Mesenchymal stem cell (in vitro differentiated cells and primary cell): ENCODE data around the gene GABBR2.

Experiments used
- DNase-seq: peaks from one replicate; pipeline ENCODE4 v3.0.0-alpha.2; 2013
- H2AFZ ChIP-seq: one replicate; pipeline ENCODE4 v1.6.1; 2013; ENCODE audit warnings: low read depth, mild to moderate bottlenecking, control low read depth, inconsistent platforms, low read length, moderate library complexity
- H2AK5ac ChIP-seq: 2 replicates; pipeline ENCODE4 v1.6.1; 2013; ENCODE audit warnings: low read length, moderate library complexity, mild to moderate bottlenecking, inconsistent platforms; ENCODE audit not compliant: severe bottlenecking
- H2BK120ac ChIP-seq: one replicate; pipeline ENCODE4 v1.6.1; 2013; ENCODE audit warnings: low read depth, mild to moderate bottlenecking, inconsistent platforms, low read length, moderate library complexity
- H2BK12ac ChIP-seq, 2 experiments: one replicate each; pipeline ENCODE4 v1.6.1; 2013; ENCODE audit warnings: inconsistent platforms in 2 of 2, low read length in 2 of 2, mild to moderate bottlenecking in 2 of 2, moderate library complexity in 2 of 2, control low read depth in 1 of 2
- H2BK15ac ChIP-seq: one replicate; pipeline ENCODE4 v1.6.1; 2013; ENCODE audit warnings: mild to moderate bottlenecking, low read depth, inconsistent platforms; ENCODE audit not compliant: poor library complexity, severe bottlenecking
- H2BK5ac ChIP-seq: 2 replicates; pipeline ENCODE4 v1.6.1; 2013; ENCODE audit warnings: low read depth, mild to moderate bottlenecking, low read length, control low read depth, inconsistent platforms; ENCODE audit not compliant: poor library complexity, severe bottlenecking
- H3K14ac ChIP-seq, 2 experiments: one replicate each; pipeline ENCODE4 v1.6.1; 2013; ENCODE audit warnings: inconsistent platforms in 2 of 2, low read length in 2 of 2, control low read depth in 1 of 2, mild to moderate bottlenecking in 1 of 2, moderate library complexity in 1 of 2
- H3K18ac ChIP-seq, 2 experiments: one replicate each; pipeline ENCODE4 v1.6.1; 2013; ENCODE audit warnings: inconsistent platforms in 2 of 2, low read length in 2 of 2, control low read depth in 1 of 2, low read depth in 1 of 2, mild to moderate bottlenecking in 1 of 2
- H3K23ac ChIP-seq, 2 experiments: one replicate each; pipeline ENCODE4 v1.6.1; 2013; ENCODE audit warnings: inconsistent platforms in 2 of 2, low read length in 2 of 2, mild to moderate bottlenecking in 2 of 2, moderate library complexity in 2 of 2, control low read depth in 1 of 2
- H3K27ac ChIP-seq: 2 replicates; pipeline ENCODE4 v1.5.1; 2013; ENCODE audit warnings: mild to moderate bottlenecking, moderate library complexity, low read length, control low read depth, inconsistent platforms; ENCODE audit not compliant: poor library complexity, severe bottlenecking
- H3K27me3 ChIP-seq, 2 experiments: 2 replicates each; pipeline versions ENCODE4 v1.6.1 to v1.7.0; 2013; ENCODE audit warnings: low read length in 2 of 2, mild to moderate bottlenecking in 2 of 2, moderate library complexity in 2 of 2, control low read depth in 1 of 2, inconsistent platforms in 1 of 2; ENCODE audit not compliant: control insufficient read depth in 1 of 2, insufficient read depth in 1 of 2
- H3K36me3 ChIP-seq, 2 experiments: 2 replicates each; pipeline versions ENCODE4 v1.6.1 to v1.7.0; 2013; ENCODE audit warnings: low read length in 2 of 2, control low read depth in 1 of 2, inconsistent platforms in 1 of 2, low read depth in 1 of 2, mild to moderate bottlenecking in 1 of 2; ENCODE audit not compliant: insufficient read depth in 2 of 2, control insufficient read depth in 1 of 2
- H3K4ac ChIP-seq, 2 experiments: one replicate each; pipeline ENCODE4 v1.6.1; 2013; ENCODE audit warnings: inconsistent platforms in 2 of 2, low read length in 2 of 2, mild to moderate bottlenecking in 2 of 2, moderate library complexity in 2 of 2, control low read depth in 1 of 2, low read depth in 1 of 2
- H3K4me1 ChIP-seq: 2 replicates; pipeline ENCODE4 v1.6.1; 2013; ENCODE audit warnings: low read depth, low read length, control low read depth; ENCODE audit not compliant: control insufficient read depth, insufficient read depth
- H3K4me2 ChIP-seq: 2 replicates; pipeline ENCODE4 v1.6.1; 2013; ENCODE audit warnings: low read length, mild to moderate bottlenecking, inconsistent platforms; ENCODE audit not compliant: poor library complexity, severe bottlenecking
- H3K4me3 ChIP-seq, 2 experiments: 2 replicates each; pipeline versions ENCODE4 v1.5.1 to v1.7.0; 2013; ENCODE audit warnings: low read length in 2 of 2, mild to moderate bottlenecking in 2 of 2, control low read depth in 1 of 2, low read depth in 1 of 2; ENCODE audit not compliant: insufficient read depth in 1 of 2
- H3K79me1 ChIP-seq: replicated peaks from 2 replicates; pipeline ENCODE4 v1.6.1; 2013; ENCODE audit warnings: mild to moderate bottlenecking, control low read depth, low read length, inconsistent platforms; ENCODE audit not compliant: poor library complexity, severe bottlenecking
- H3K9ac ChIP-seq: 2 replicates; pipeline ENCODE4 v1.7.0; 2013; ENCODE audit warnings: mild to moderate bottlenecking, low read length, moderate library complexity
- H3K9me3 ChIP-seq: 2 replicates; pipeline ENCODE4 v1.7.0; 2013; ENCODE audit warnings: mild to moderate bottlenecking, low read length; ENCODE audit not compliant: control insufficient read depth
- H4K8ac ChIP-seq: one replicate; pipeline ENCODE4 v1.6.1; 2013; ENCODE audit warnings: inconsistent platforms, mild to moderate bottlenecking, low read length, moderate library complexity
- H4K91ac ChIP-seq: one replicate; pipeline ENCODE4 v1.6.1; 2013; ENCODE audit warnings: mild to moderate bottlenecking, low read length, inconsistent platforms
- WGBS: methylation state at CpG from one replicate; pipeline ENCODE4 v1.1.7; 2013; ENCODE audit warnings: mixed read lengths; 5-methylcytosine and 5-hydroxymethylcytosine counted together

The GABBR2 gene

DNA sequence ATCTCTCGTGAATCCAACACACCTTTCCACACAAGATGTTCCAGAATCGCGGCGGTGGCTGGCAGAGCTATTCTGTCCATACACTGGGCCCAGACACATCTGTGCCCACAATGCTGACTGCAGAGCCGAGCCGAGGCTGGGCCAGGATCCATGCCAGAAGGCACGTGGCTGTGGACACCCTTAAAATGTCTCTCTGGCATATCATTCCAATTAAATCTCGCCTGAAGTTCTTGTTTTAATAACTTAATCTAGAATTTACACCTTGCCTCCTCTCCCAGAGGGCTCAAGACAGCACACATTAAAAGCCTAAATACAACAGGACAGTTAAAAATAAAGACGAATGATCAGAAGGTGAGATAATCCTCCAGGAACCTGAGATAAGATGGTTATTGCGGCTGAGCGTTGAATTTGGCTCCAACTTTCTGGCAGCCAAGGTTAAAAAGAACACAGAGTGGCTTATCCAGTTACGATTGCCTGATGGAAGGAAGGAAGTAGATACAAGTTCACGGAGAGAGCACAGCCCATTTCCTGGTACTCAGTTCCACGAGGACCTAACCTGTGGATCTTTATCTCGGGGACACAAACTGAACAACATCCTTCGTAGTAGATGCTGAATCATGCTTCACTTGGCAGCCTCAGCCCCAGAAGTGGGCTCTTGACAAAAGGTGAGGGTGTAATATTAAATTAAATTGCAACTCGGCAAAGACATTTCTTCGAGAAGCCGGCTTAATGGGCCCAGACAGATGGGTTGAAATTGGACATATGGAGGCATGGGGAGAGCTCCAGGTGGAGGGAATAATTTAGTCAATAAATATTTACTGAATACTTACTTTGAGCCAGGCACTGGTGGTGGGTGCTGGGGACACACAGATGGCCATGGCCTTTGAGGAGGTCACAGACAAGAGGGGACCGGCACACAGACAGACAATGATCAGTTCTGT lies 367.3 kb downstream of the GABBR2 start:
- Histone ChIP-seq H3K79me1 (no peaks in the 10 kb centered on the region), H3K4me3 (no peak overlapping the region), H3K27ac (no peak overlapping the region), H2BK12ac (no peak overlapping the region), H2AFZ (no peak overlapping the region), H3K9me3 (peaks cover 13% of the 10 kb centered on the region), H2BK120ac (no peak overlapping the region), H3K4me1 (no peaks in the 10 kb centered on the region), H3K27me3 (peaks cover 17 to 28% of the 10 kb centered on the region in 2 experiments), H3K4ac (no peak overlapping the region), H3K18ac (no peak overlapping the region), H3K36me3 (no peaks in the 10 kb centered on the region), H3K9ac (no peak overlapping the region), H3K23ac (no peak overlapping the region), H2AK5ac (no peak overlapping the region), H4K91ac (no peak overlapping the region), H2BK5ac (no peak overlapping the region), H3K14ac (no peak overlapping the region), H4K8ac (no peak overlapping the region), H2BK15ac (no peak overlapping the region), H3K4me2 (no peak overlapping the region)
- no peak for DNase-seq
- 85% methylated on average over 20 of the region's 20 CpGs for WGBS

DNA sequence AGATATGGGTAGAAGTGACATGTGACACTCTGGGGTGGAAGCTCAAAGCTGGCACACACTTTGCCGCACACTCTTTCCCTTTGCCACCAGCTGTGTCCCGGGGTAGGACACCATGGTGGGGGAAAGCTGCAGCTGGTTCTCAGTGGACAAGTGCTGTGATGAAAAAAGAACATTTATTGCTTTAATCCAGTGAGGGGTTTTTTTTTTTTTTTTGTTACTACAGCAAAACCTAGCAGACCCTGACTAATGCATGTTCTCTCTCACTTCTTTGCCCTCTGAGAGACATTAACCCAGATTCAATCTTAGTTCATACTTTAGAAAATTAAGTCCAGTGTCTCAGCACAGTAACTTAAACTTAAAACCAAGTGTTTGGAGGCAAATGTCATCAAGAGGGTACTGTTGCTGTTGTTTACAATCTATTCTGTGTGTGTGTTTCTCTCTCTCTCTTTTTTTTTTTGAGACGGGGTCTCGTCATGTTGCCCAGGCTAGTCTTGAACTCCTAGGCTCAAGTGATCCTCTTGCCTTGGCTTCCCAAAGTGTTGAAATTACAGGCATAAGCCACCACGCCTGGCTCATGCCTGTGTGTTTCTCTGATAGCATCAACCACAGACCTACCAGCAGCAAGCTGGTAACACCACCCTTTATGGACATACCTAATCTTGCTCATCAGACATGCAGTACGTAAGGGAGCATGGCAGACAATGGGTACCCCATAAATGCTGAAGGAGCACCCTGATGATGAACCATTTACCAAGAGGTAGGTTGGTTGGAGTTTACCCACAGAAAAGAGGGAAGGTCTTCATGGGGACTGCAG lies 368.5 kb downstream of the GABBR2 start:
- Histone ChIP-seq H3K9ac (no peak overlapping the region), H2BK5ac (no peak overlapping the region), H3K36me3 (no peaks in the 10 kb centered on the region), H2BK120ac (no peak overlapping the region), H3K79me1 (no peaks in the 10 kb centered on the region), H2AFZ (no peak overlapping the region), H3K18ac (no peak overlapping the region), H3K9me3 (peaks cover 13% of the 10 kb centered on the region), H2BK12ac (no peak overlapping the region), H3K23ac (no peak overlapping the region), H3K14ac (no peak overlapping the region), H3K27me3 (peaks cover 17 to 23% of the 10 kb centered on the region in 2 experiments), H3K4ac (no peak overlapping the region), H3K4me1 (no peaks in the 10 kb centered on the region), H4K8ac (no peak overlapping the region), H3K4me2 (no peak overlapping the region), H4K91ac (no peak overlapping the region), H3K27ac (no peak overlapping the region), H2BK15ac (no peak overlapping the region), H2AK5ac (no peak overlapping the region), H3K4me3 (no peak overlapping the region)
- 84% methylated on average over 6 of the region's 6 CpGs for WGBS
- DNase-seq, result no peak

DNA sequence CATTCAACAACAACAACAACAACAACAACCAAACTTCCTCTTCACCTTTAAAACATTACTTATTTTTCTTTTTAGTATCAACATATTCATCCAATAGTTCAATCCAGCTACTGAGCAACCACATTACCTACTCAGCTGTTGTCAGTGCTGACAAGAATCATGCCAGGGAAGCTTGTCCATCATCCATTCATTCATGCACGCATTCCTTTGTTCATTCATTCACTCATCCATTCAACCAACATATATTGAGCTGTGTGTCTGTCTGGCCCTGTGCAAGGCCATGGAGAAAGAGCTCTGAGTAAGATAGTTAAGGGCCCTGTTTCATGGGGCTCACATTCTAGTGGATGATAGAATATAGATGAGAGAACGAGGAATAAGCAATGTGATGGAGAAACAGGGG lies 373.1 kb downstream of the GABBR2 start:
- peaks cover 13% of the 10 kb centered on the region for H3K9me3 ChIP-seq
- H2BK12ac ChIP-seq, result no peak overlapping the region
- H3K14ac ChIP-seq, result no peak overlapping the region
- H2BK5ac ChIP-seq, result no peak overlapping the region
- no peak overlapping the region for H3K27ac ChIP-seq
- H2AK5ac ChIP-seq, result no peak overlapping the region
- no peak overlapping the region for H4K91ac ChIP-seq
- H3K4me3 ChIP-seq, result no peak overlapping the region
- no peaks in the 10 kb centered on the region for H3K4me1 ChIP-seq
- peaks cover under 1 to 6% of the 10 kb centered on the region in 2 experiments for H3K27me3 ChIP-seq
- DNase-seq, result no peak
- no peak overlapping the region for H4K8ac ChIP-seq
- H3K4ac ChIP-seq, result no peak overlapping the region
- 80% methylated on average over 2 of the region's 2 CpGs for WGBS
- no peak overlapping the region for H3K9ac ChIP-seq
- no peak overlapping the region for H3K4me2 ChIP-seq
- no peak overlapping the region for H2AFZ ChIP-seq
- H3K36me3 ChIP-seq, result no peaks in the 10 kb centered on the region
- H2BK15ac ChIP-seq, result no peak overlapping the region
- no peak overlapping the region for H3K23ac ChIP-seq
- H3K79me1 ChIP-seq, result no peaks in the 10 kb centered on the region
- H3K18ac ChIP-seq, result no peak overlapping the region
- H2BK120ac ChIP-seq, result no peak overlapping the region

DNA sequence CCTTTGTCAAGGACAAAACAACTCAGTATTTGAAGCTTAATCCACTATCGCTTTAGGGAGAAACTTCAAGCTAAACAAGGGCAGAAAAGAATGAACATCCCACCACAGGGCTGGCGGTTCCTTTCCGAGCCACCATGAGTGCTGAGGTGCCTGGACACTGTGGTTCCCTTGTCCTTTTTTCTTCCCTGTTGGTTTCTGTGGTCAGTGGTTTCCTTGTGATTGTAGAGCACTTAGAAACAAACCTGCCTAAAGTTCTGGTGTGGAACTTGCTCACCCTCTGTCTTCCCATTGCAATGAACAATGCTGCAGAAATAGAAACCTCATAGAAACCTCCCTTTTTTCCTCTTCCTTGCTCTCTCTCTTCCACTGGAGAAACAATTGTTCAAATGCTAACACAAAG lies 373.9 kb downstream of the GABBR2 start:
- Histone ChIP-seq H3K36me3 (no peaks in the 10 kb centered on the region), H2AK5ac (no peak overlapping the region), H3K4me3 (no peak overlapping the region), H3K79me1 (no peaks in the 10 kb centered on the region), H2AFZ (no peak overlapping the region), H3K18ac (no peak overlapping the region), H2BK12ac (no peak overlapping the region), H3K4me2 (no peak overlapping the region), H3K4ac (no peak overlapping the region), H3K4me1 (no peaks in the 10 kb centered on the region), H3K27me3 (peaks cover 0 to 6% of the 10 kb centered on the region in 2 experiments), H3K9ac (no peak overlapping the region), H4K91ac (no peak overlapping the region), H2BK120ac (no peak overlapping the region), H3K23ac (no peak overlapping the region), H3K9me3 (peaks cover 6% of the 10 kb centered on the region), H2BK15ac (no peak overlapping the region), H3K27ac (no peak overlapping the region), H3K14ac (no peak overlapping the region), H4K8ac (no peak overlapping the region), H2BK5ac (no peak overlapping the region)
- no peak for DNase-seq
- 90% methylated on average over 3 of the region's 3 CpGs for WGBS
